Daoy (cell line): ENCODE data around the gene OR51F2. TPM values are rescaled to one million over a fixed set of nuclear protein-coding genes. Genes with fewer than 3 reads are reported as not detected.
"Not testable (repeated sequence)": the region's sequence is repeated elsewhere in the genome, so short reads cannot be mapped to it uniquely, and the experiment has no call there.

Experiments
- DNase-seq: peaks from one replicate; pipeline ENCODE4 v3.0.0-alpha.2; 2015; ENCODE audit warnings: low read depth
- total RNA-seq: library from RNA; depleted of rRNA; stranded (reverse); fragments of >200 nt; shearing (Covaris generic); gene quantifications from 2 replicates; pipeline ENCODE4 v1.2.3, GENCODE V29; 2014; rRNA removed

Gene OR51F2
- total RNA-seq: not detected in 2 replicates

GRCh38 chr11:4821021-4821420 lies at the start of gene OR51F2:
OR51F2 (plus strand) TSS chr11:4821321; CDS start chr11:4821422, 101 bp downstream.
- no peak for DNase-seq

- no peak for DNase-seq
Observed at GRCh38 chr11:4782454-4782853, 38.7 kb upstream of the OR51F2 start.

GRCh38 chr11:4797206-4797605 lies 23.9 kb upstream of the OR51F2 start:
- DNase-seq: no peak

- no peak for DNase-seq
Observed at GRCh38 chr11:4798427-4799183, 22.5 kb upstream of the OR51F2 start.

- DNase-seq: not testable (repeated sequence)
Observed at GRCh38 chr11:4801316-4801715, 19.8 kb upstream of the OR51F2 start.

GRCh38 chr11:4804280-4804679 lies 16.8 kb upstream of the OR51F2 start, which contains the start of gene OR52R1:
OR52R1 (minus strand) TSS chr11:4804380; CDS start chr11:4804380, 0 bp downstream.
- DNase-seq: no peak

GRCh38 chr11:4808476-4808875 lies 12.6 kb upstream of the OR51F2 start:
- no peak for DNase-seq

- DNase-seq: no peak
Observed at GRCh38 chr11:4809246-4809645, 11.9 kb upstream of the OR51F2 start.

GRCh38 chr11:4825132-4825531 lies 4.0 kb downstream of the OR51F2 start:
- no peak for DNase-seq

GRCh38 chr11:4826425-4826824 lies 5.3 kb downstream of the OR51F2 start:
- no peak for DNase-seq

GRCh38 chr11:4830346-4830745 lies 9.2 kb downstream of the OR51F2 start:
- DNase-seq: no peak

- DNase-seq: no peak
Observed at GRCh38 chr11:4830909-4831308, 9.8 kb downstream of the OR51F2 start.

- no peak for DNase-seq
Observed at GRCh38 chr11:4839851-4840549, 18.9 kb downstream of the OR51F2 start.

GRCh38 chr11:4848908-4849532 lies 27.9 kb downstream of the OR51F2 start, which contains the start of gene OR51S1:
OR51S1 (minus strand) TSS chr11:4849208; CDS start chr11:4849208, 0 bp downstream.
- DNase-seq: no peak

GRCh38 chr11:4851033-4851432 lies 29.9 kb downstream of the OR51F2 start:
- DNase-seq: peak; percentile 2

- DNase-seq: not testable (repeated sequence)
Observed at GRCh38 chr11:4854286-4854685, 33.2 kb downstream of the OR51F2 start.

GRCh38 chr11:4862447-4863236 lies 41.5 kb downstream of the OR51F2 start:
- DNase-seq: no peak

GRCh38 chr11:4863876-4864275 lies 42.8 kb downstream of the OR51F2 start:
- no peak for DNase-seq

GRCh38 chr11:4865855-4866254 lies 44.7 kb downstream of the OR51F2 start:
- no peak for DNase-seq
